ENCODE results near the gene YY2. TPM values are rescaled to one million over a fixed set of nuclear protein-coding genes. Genes with fewer than 3 reads are reported as not detected.

YY2 gene
- total RNA-seq = 3.6 to 4.9 TPM (median 4.7 TPM) in 3 replicates
- long read RNA-seq = 0 reads

DNA sequence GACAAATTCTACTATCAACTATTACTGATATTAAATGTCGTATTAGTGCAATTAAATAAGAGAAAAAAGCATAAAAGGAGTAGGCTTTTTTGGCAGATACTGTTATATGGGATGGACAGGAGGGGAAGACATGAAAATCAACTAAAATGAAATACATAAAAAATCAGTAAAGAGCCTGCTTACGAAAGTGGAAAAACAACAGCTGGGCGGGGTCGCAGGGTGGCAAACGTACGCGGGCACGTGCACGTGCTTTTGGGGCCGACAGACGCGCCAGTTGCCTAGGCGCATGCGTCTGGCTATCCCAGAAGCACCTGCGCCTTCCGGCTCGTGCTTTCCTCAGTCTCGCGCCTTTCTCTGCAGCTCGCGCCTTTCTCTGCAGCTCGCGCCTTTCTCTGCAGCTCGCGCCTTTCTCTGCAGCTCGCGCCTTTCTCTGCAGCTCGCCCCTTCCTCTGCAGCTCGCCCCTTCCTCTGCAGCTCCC lies at the start of gene YY2:
TSS of gene YY2 (plus strand) at position 51 of the 479 bp plus-strand sequence. CDS start 498 bp downstream, outside the sequence.
- TF ChIP-seq, protein P1, sequence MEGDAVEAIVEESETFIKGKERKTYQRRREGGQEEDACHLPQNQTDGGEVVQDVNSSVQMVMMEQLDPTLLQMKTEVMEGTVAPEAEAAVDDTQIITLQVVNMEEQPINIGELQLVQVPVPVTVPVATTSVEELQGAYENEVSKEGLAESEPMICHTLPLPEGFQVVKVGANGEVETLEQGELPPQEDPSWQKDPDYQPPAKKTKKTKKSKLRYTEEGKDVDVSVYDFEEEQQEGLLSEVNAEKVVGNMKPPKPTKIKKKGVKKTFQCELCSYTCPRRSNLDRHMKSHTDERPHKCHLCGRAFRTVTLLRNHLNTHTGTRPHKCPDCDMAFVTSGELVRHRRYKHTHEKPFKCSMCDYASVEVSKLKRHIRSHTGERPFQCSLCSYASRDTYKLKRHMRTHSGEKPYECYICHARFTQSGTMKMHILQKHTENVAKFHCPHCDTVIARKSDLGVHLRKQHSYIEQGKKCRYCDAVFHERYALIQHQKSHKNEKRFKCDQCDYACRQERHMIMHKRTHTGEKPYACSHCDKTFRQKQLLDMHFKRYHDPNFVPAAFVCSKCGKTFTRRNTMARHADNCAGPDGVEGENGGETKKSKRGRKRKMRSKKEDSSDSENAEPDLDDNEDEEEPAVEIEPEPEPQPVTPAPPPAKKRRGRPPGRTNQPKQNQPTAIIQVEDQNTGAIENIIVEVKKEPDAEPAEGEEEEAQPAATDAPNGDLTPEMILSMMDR (IDR thresholded peaks at IDR 0.05) = no peak
- Mint-ChIP-seq H3K27me3 (ENCODE audit: low read depth) (no peaks in the 10 kb centered on the region), H3K27ac (ENCODE audit: unreplicated experiment) (no peak within 1 kb of the TSS), H3K9me3 (ENCODE audit: low read depth) (peaks cover 3% of the 10 kb centered on the region), H3K4me3 (ENCODE audit: unreplicated experiment) (no peak within 1 kb of the TSS), H3K4me1 (ENCODE audit: low read depth) (no peaks in the 10 kb centered on the region), H3K36me3 (ENCODE audit: low read depth) (peaks cover 8% of the 10 kb centered on the region)
- DNase-seq (ENCODE audit: low spot score) = no peak

DNA sequence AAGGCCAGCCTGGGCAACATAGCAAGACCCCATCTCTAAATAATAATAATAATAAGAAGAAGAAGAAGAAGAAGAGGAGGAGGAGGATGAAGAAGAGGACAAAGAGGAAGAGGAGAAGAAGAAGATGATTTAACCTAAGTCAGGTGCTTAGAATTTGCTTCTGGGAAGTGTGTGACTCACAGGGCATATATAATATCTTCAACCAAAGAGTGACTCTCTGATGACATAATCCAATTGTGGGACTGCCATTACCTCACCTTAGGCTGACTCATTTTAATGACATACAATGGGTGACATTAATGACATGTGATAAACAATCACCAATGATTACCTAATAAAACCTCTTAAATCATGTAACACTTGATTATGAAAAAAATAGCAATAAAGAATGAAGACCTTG lies 49.1 kb upstream of the YY2 start:
- H3K4me1 Mint-ChIP-seq (ENCODE audit: low read depth) = peaks cover 8% of the 10 kb centered on the region
- no peak for DNase-seq (ENCODE audit: low spot score)
- H3K9me3 Mint-ChIP-seq (ENCODE audit: low read depth) = peaks cover 4% of the 10 kb centered on the region
- H3K27me3 Mint-ChIP-seq (ENCODE audit: low read depth) = peaks cover 6% of the 10 kb centered on the region
- no peak overlapping the region for H3K27ac Mint-ChIP-seq (ENCODE audit: unreplicated experiment)
- H3K36me3 Mint-ChIP-seq (ENCODE audit: low read depth) = no peaks in the 10 kb centered on the region
- TF ChIP-seq, protein P1 (IDR thresholded peaks at IDR 0.05) = no peak
- no peak overlapping the region for H3K4me3 Mint-ChIP-seq (ENCODE audit: unreplicated experiment)

DNA sequence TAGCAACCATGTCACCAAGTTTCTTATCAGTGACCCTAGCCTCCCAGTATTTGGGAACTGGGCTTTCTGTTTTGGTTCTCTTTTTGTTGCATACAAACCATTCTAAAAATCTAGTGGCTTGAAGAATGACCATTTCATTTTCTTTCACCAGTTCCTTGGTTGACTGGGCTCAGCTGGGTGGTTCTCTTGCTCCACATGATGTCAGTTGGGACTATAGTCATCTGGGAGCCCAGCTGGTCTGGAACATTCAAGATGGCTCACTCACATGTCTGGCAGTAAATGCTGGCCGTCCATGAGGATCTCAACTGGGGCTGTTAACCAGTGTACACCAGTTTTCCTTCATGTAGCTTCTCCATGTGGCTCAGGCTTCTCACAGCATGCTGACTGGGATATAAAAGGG lies 44.0 kb upstream of the YY2 start:
- Mint-ChIP-seq H3K27me3 (ENCODE audit: low read depth) (peaks cover 6% of the 10 kb centered on the region), H3K9me3 (ENCODE audit: low read depth) (peaks cover 4% of the 10 kb centered on the region), H3K36me3 (ENCODE audit: low read depth) (no peaks in the 10 kb centered on the region), H3K27ac (ENCODE audit: unreplicated experiment) (no peak overlapping the region), H3K4me1 (ENCODE audit: low read depth) (peaks cover 8% of the 10 kb centered on the region), H3K4me3 (ENCODE audit: unreplicated experiment) (no peak overlapping the region)
- DNase-seq (ENCODE audit: low spot score) = no peak
- TF ChIP-seq, protein P1 (IDR thresholded peaks at IDR 0.05) = no peak

DNA sequence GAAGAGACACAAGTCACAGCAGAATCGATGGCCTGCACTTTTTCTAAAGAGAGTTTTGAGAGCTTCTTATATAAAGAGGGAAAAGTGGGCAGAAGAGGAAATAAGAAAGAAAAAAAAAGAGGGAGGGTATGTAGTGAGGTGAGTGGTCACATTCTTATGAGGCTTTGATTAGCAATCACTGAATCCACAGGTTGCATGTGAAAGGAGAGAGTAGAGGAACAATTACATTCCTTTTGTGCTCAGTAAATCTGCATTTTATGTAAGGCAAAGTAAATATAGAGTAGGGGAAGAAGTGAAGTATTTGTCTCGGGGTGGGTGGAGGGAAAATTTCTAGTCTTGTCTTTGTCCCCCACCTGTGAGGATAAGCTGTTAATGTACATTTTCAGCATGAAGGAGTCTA lies 43.2 kb upstream of the YY2 start:
- H3K9me3 Mint-ChIP-seq (ENCODE audit: low read depth) = peaks cover 4% of the 10 kb centered on the region
- H3K27ac Mint-ChIP-seq (ENCODE audit: unreplicated experiment) = no peak overlapping the region
- H3K4me1 Mint-ChIP-seq (ENCODE audit: low read depth) = peaks cover 8% of the 10 kb centered on the region
- peaks cover 7% of the 10 kb centered on the region for H3K27me3 Mint-ChIP-seq (ENCODE audit: low read depth)
- DNase-seq (ENCODE audit: low spot score) = no peak
- TF ChIP-seq, protein P1 (IDR thresholded peaks at IDR 0.05) = no peak
- no peak overlapping the region for H3K4me3 Mint-ChIP-seq (ENCODE audit: unreplicated experiment)
- no peaks in the 10 kb centered on the region for H3K36me3 Mint-ChIP-seq (ENCODE audit: low read depth)

DNA sequence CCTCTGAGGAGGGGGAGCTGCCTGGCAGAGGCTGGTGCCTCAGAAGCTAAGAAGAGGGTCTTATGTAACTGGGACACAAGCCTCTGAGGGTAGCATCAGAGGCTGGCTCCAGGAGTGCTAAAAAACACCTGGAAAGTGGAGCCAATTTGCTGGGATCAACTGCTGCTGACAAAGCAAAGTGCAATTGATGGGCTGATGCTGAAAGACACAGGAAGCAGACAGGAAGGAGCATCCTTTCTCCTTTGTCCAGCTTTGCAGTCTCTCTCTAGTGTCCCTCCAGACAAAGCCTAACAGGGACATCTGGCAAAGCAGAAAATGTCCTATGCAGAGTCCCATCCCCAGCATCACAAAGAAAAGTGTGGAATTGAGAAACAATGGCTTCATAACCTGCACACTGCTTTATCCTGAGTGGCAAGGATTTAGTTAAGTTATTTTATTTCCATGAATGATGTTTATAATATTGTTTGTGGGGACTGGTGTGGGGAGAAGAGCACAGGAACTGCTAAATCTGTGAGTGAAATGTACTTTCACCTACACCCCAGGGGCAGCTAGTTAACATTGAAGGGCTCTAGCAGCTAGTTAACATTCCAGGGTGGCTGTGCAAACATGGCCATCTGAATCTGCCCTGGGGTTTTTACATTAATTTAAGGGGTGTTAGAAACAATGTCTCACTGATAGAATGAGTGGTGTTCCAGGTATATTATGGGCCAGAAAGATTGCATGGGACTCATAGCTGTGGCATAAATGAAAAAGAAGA lies 42.0 kb upstream of the YY2 start:
- Mint-ChIP-seq H3K27me3 (ENCODE audit: low read depth) (peaks cover 5% of the 10 kb centered on the region), H3K9me3 (ENCODE audit: low read depth) (peaks cover 4% of the 10 kb centered on the region), H3K4me3 (ENCODE audit: unreplicated experiment) (no peak overlapping the region), H3K4me1 (ENCODE audit: low read depth) (peaks cover 8% of the 10 kb centered on the region), H3K36me3 (ENCODE audit: low read depth) (no peaks in the 10 kb centered on the region), H3K27ac (ENCODE audit: unreplicated experiment) (no peak overlapping the region)
- no peak for DNase-seq (ENCODE audit: low spot score)
- TF ChIP-seq, protein P1 (IDR thresholded peaks at IDR 0.05) = no peak

All from chondrocyte (in vitro differentiated cells).